GM13976 (cell line): ENCODE measurements around the gene ACTR5.

Experiments used
- DNase-seq: peaks from one replicate; pipeline ENCODE4 v3.0.0; 2012; ENCODE audit warnings: low spot score
- CTCF ChIP-seq: IDR thresholded peaks from 2 replicates; pipeline ENCODE4 v1.5.1; 2012; ENCODE audit warnings: borderline replicate concordance, mild to moderate bottlenecking; ENCODE audit not compliant: insufficient read depth; ENCODE audit errors: extremely low read depth, missing control alignments, control extremely low read depth
- in situ Hi-C: fragments of 300-500 bp; cut with MboI; formaldehyde crosslinking; loops from one replicate; pipeline ENCODE4 v1.12.0; 2022; ENCODE audit warnings: low sequenced_read_pairs, mixed read lengths, inconsistent platforms; ENCODE audit not compliant: unreplicated experiment

ACTR5 gene

GRCh38 chr20:38728191-38728781 lies 20.0 kb upstream of the ACTR5 start:
- DNase-seq = peak; percentile 24
- no peak for TF ChIP-seq CTCF
- in situ Hi-C loops = no loop called here

- peak; percentile 36 for DNase-seq
- in situ Hi-C loops = no loop called here
- no peak for TF ChIP-seq CTCF
Observed at GRCh38 chr20:38728911-38729642, 19.2 kb upstream of the ACTR5 start.

- peak; percentile 32 for DNase-seq
- TF ChIP-seq CTCF = no peak
- in situ Hi-C loops = no loop called here
Observed at GRCh38 chr20:38729767-38730166, 18.5 kb upstream of the ACTR5 start.

GRCh38 chr20:38730167-38730988 lies 17.9 kb upstream of the ACTR5 start:
- TF ChIP-seq CTCF = no peak
- in situ Hi-C loops = no loop called here

GRCh38 chr20:38730989-38731737 lies 17.1 kb upstream of the ACTR5 start:
- peak; percentile 86 for DNase-seq
- peak; percentile 98 for TF ChIP-seq CTCF

More at GRCh38 chr20:38730167-38730988, 17.9 kb upstream of the ACTR5 start:
- peak; percentile 34 for DNase-seq

GRCh38 chr20:38731738-38732113 lies 16.5 kb upstream of the ACTR5 start:
- in situ Hi-C loops = no loop called here
- no peak for DNase-seq
- TF ChIP-seq CTCF = no peak

More at GRCh38 chr20:38730989-38731737, 17.1 kb upstream of the ACTR5 start:
- in situ Hi-C loops = no loop called here
